Suprapubic skin (tissue), 4 donors: ENCODE data around the gene CLSTN2. TPM values are rescaled to one million over a fixed set of nuclear protein-coding genes. Genes with fewer than 3 reads are reported as not detected.

Source experiments
- DNase-seq, 2 donors: peaks; one replicate each; pipeline ENCODE4 v3.0.0-alpha.2; 2019; ENCODE audit warnings: low spot score in 2 of 2
- H3K27ac ChIP-seq: fragments of 200-600 bp; sonication (generic); one replicate; pipeline ENCODE4 v1.5.1; 2019
- H3K27me3 ChIP-seq: fragments of 200-600 bp; sonication (generic); one replicate; pipeline ENCODE4 v1.5.1; 2019
- H3K36me3 ChIP-seq: fragments of 200-600 bp; sonication (generic); one replicate; pipeline ENCODE4 v1.5.1; 2019
- H3K4me1 ChIP-seq: fragments of 200-600 bp; sonication (generic); one replicate; pipeline ENCODE4 v1.5.1; 2019
- H3K4me3 ChIP-seq: fragments of 200-600 bp; sonication (generic); one replicate; pipeline ENCODE4 v1.5.1; 2019; ENCODE audit warnings: mild to moderate bottlenecking
- H3K9me3 ChIP-seq: fragments of 200-600 bp; sonication (generic); one replicate; pipeline ENCODE4 v1.5.1; 2019
- CTCF ChIP-seq, 2 donors: fragments of 200-600 bp in 1 of 2; fragments of 450-650 bp in 1 of 2; sonication (generic) in 1 of 2; IDR thresholded peaks; one replicate each; pipeline ENCODE4 v1.5.1; 2016 to 2019; ENCODE audit warnings: antibody characterized with exemption in 2 of 2, mild to moderate bottlenecking in 1 of 2, moderate library complexity in 1 of 2
- EP300 ChIP-seq: sonication (generic); formaldehyde crosslinking; IDR thresholded peaks from one replicate; pipeline ENCODE4 v1.6.1; 2017; ENCODE audit warnings: antibody characterized with exemption
- POLR2A ChIP-seq, 2 donors: fragments of 450-650 bp; IDR thresholded peaks; one replicate each; pipeline ENCODE4 v1.6.1; 2017; ENCODE audit warnings: antibody characterized with exemption in 2 of 2, mild to moderate bottlenecking in 2 of 2, moderate library complexity in 2 of 2
- POLR2AphosphoS5 ChIP-seq, 3 donors: sonication (generic); formaldehyde crosslinking; IDR thresholded peaks; one replicate each; pipeline ENCODE4 v1.6.1; 2017; ENCODE audit warnings: antibody characterized with exemption in 3 of 3
- WGBS: methylation state at CpG from one replicate; pipeline ENCODE4 v1.1.5; 2018; 5-methylcytosine and 5-hydroxymethylcytosine counted together
- total RNA-seq, 4 donors: library from RNA; depleted of rRNA; stranded (reverse); fragments of >200 nt; gene quantifications; one replicate each; pipeline ENCODE4 v1.1.0, GENCODE V29; 2016

The CLSTN2 gene
- total RNA-seq, 4 donors from 2014 or later = 4.3 to 14.1 (median 7.4) TPM

GRCh38 chr3:139944256-139944910, 9.4 kb downstream of the CLSTN2 start:
- H3K27me3 ChIP-seq = no peaks in the 10 kb centered on the region
- H3K27ac ChIP-seq = no peak overlapping the region
- no peaks in the 10 kb centered on the region for H3K36me3 ChIP-seq
- no peaks in the 10 kb centered on the region for H3K9me3 ChIP-seq
- H3K4me3 ChIP-seq = no peak overlapping the region
- no peaks in the 10 kb centered on the region for H3K4me1 ChIP-seq
- WGBS = 89% methylated on average over 5 of the region's 7 CpGs
- no peak for DNase-seq
- no peak for TF ChIP-seq POLR2AphosphoS5 (IDR thresholded peaks at IDR 0.05)
- no peak for TF ChIP-seq EP300
- no peak for TF ChIP-seq POLR2A (IDR thresholded peaks at IDR 0.05)
- no peak for TF ChIP-seq CTCF (IDR thresholded peaks at IDR 0.05)

- Histone ChIP-seq H3K27me3 (no peaks in the 10 kb centered on the region), H3K9me3 (no peaks in the 10 kb centered on the region), H3K4me1 (no peaks in the 10 kb centered on the region), H3K4me3 (no peak overlapping the region), H3K36me3 (no peaks in the 10 kb centered on the region), H3K27ac (no peak overlapping the region)
- WGBS = 74% methylated on average over 4 of the region's 4 CpGs
- TF ChIP-seq POLR2AphosphoS5 (IDR thresholded peaks at IDR 0.05) = no peak
- no peak for TF ChIP-seq EP300
- no peak for TF ChIP-seq POLR2A (IDR thresholded peaks at IDR 0.05)
- TF ChIP-seq CTCF (IDR thresholded peaks at IDR 0.05) = no peak
- no peak for DNase-seq
Measured at GRCh38 chr3:139945386-139945785, 10.4 kb downstream of the CLSTN2 start.

GRCh38 chr3:139945942-139946341, 11.0 kb downstream of the CLSTN2 start:
- Histone ChIP-seq H3K9me3 (no peaks in the 10 kb centered on the region), H3K4me3 (no peak overlapping the region), H3K27ac (no peak overlapping the region), H3K4me1 (no peaks in the 10 kb centered on the region), H3K27me3 (no peaks in the 10 kb centered on the region), H3K36me3 (no peaks in the 10 kb centered on the region)
- DNase-seq = no peak
- TF ChIP-seq EP300 = no peak
- no peak for TF ChIP-seq CTCF (IDR thresholded peaks at IDR 0.05)
- TF ChIP-seq POLR2A (IDR thresholded peaks at IDR 0.05) = no peak
- no peak for TF ChIP-seq POLR2AphosphoS5 (IDR thresholded peaks at IDR 0.05)

- H3K4me3 ChIP-seq = no peak overlapping the region
- no peaks in the 10 kb centered on the region for H3K36me3 ChIP-seq
- TF ChIP-seq POLR2AphosphoS5 (IDR thresholded peaks at IDR 0.05) (no peak), CTCF (IDR thresholded peaks at IDR 0.05) (no peak), EP300 (no peak), POLR2A (IDR thresholded peaks at IDR 0.05) (no peak)
- no peak overlapping the region for H3K27ac ChIP-seq
- no peaks in the 10 kb centered on the region for H3K9me3 ChIP-seq
- DNase-seq = no peak
- no peaks in the 10 kb centered on the region for H3K4me1 ChIP-seq
- no peaks in the 10 kb centered on the region for H3K27me3 ChIP-seq
Measured at GRCh38 chr3:139948467-139948866, 13.5 kb downstream of the CLSTN2 start.

GRCh38 chr3:139948898-139949297, 13.9 kb downstream of the CLSTN2 start:
- H3K27ac ChIP-seq = no peak overlapping the region
- DNase-seq = no peak
- H3K4me3 ChIP-seq = no peak overlapping the region
- TF ChIP-seq EP300 (no peak), CTCF (IDR thresholded peaks at IDR 0.05) (no peak), POLR2A (IDR thresholded peaks at IDR 0.05) (no peak), POLR2AphosphoS5 (IDR thresholded peaks at IDR 0.05) (no peak)
- H3K27me3 ChIP-seq = no peaks in the 10 kb centered on the region
- 73% methylated on average over 6 of the region's 6 CpGs for WGBS
- H3K9me3 ChIP-seq = no peaks in the 10 kb centered on the region
- no peaks in the 10 kb centered on the region for H3K36me3 ChIP-seq
- no peaks in the 10 kb centered on the region for H3K4me1 ChIP-seq
